GM18951 (cell line): ENCODE measurements around the gene MAML2.

Experiments
- POLR2A ChIP-seq: IDR thresholded peaks from 4 replicates; pipeline ENCODE4 v1.6.1; 2011; ENCODE audit warnings: mild to moderate bottlenecking; ENCODE audit not compliant: insufficient read length, insufficient read depth; ENCODE audit errors: extremely low read depth
- in situ Hi-C: fragments of 300-500 bp; cut with MboI; formaldehyde crosslinking; loops from one replicate; pipeline ENCODE4 v1.12.0; 2022; ENCODE audit warnings: low sequenced_read_pairs, mixed read lengths, inconsistent platforms; ENCODE audit not compliant: unreplicated experiment

Gene MAML2

GRCh38 chr11:96221244-96222070 lies 121.5 kb downstream of the MAML2 start:
- in situ Hi-C loops, result no loop called here
- no peak for TF ChIP-seq POLR2A

GRCh38 chr11:96219981-96220623 lies 122.9 kb downstream of the MAML2 start:
- TF ChIP-seq POLR2A, result no peak
- in situ Hi-C loops, result no loop called here

GRCh38 chr11:96218901-96219300 lies 124.1 kb downstream of the MAML2 start:
- no peak for TF ChIP-seq POLR2A
- in situ Hi-C loops, result no loop called here

GRCh38 chr11:96218006-96218405 lies 125.0 kb downstream of the MAML2 start:
- in situ Hi-C loops, result no loop called here
- no peak for TF ChIP-seq POLR2A

DNA sequence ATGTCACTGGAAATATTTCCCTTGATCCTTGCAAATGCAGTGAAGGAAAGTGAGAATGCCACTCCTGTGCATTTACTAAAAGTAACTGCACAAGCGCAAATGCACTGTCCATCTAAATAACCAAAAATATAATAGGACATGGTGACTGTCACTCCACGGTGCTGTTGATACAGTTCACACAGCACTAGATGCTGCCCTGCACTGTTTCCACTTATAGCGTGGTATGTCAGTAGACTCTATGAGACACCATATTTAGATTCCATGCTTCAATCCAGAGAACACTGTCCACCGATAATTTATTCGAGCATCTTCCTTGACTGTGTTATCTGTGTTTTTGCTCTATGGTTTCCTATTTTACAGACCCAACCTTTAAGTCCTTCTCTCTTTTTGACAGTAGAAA lies 125.8 kb downstream of the MAML2 start:
- no peak for TF ChIP-seq POLR2A
- in situ Hi-C loops, result no loop called here

DNA sequence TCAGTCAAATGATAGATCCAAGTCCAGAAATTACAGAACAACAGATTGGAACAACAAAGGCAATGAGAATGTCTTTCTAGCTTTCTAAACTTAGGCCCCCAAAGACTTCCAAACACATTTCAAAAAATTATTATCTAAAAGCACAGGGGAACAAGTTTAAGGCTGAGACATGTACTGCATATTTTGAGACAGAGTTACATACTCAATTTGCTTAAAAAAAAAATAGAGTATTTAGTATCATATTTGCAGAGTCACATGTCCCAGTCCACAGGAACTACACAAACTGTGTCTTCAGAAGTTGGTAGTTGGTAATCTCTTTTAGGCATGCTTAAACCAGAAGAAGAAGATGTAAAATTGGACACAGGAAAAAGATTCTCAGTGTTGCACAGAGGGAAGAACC lies 127.2 kb downstream of the MAML2 start:
- in situ Hi-C loops, result no loop called here
- no peak for TF ChIP-seq POLR2A

GRCh38 chr11:96215110-96215782 lies 127.7 kb downstream of the MAML2 start:
- in situ Hi-C loops, result no loop called here
- TF ChIP-seq POLR2A, result no peak

DNA sequence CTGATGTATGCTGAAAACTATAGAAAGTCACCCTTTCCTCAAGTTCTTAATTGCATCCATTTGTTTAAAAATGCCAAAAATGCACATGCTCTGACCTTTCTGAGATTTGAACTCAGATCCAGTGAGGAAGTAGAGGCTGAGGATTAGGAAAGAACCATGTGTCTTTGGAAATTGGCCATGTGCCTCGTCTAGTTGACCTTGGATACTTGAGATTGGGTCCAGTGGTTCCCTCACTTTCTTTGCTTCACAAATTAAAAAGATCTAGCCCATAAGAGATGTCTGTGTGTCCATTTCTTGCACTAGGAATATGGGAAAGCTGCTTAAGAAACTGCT lies 128.3 kb downstream of the MAML2 start:
- in situ Hi-C loops, result no loop called here
- no peak for TF ChIP-seq POLR2A

GRCh38 chr11:96213500-96213899 lies 129.5 kb downstream of the MAML2 start:
- in situ Hi-C loops, result no loop called here
- no peak for TF ChIP-seq POLR2A

DNA sequence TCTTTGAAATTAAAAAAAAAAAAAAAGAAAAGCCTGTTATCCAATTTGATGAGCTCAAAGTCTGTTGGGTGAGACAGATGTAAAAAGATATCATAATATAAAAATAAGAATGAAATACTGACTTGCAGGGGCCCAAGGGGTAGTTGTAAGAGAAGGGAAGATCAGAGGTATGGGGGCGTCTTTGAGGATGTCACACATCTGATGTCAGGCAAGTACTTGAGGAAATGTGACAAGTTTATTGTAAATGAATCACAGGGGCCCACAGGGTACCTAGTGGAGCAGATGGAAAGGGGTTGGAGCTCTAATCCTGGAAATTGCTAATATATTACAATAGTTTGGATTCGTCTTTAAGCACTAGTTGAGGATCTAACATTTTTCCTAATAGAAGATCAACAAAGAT lies 131.6 kb downstream of the MAML2 start:
- in situ Hi-C loops, result no loop called here
- no peak for TF ChIP-seq POLR2A

- in situ Hi-C loops, result no loop called here
- no peak for TF ChIP-seq POLR2A
Observed at GRCh38 chr11:96207459-96208449, 135.2 kb downstream of the MAML2 start.

DNA sequence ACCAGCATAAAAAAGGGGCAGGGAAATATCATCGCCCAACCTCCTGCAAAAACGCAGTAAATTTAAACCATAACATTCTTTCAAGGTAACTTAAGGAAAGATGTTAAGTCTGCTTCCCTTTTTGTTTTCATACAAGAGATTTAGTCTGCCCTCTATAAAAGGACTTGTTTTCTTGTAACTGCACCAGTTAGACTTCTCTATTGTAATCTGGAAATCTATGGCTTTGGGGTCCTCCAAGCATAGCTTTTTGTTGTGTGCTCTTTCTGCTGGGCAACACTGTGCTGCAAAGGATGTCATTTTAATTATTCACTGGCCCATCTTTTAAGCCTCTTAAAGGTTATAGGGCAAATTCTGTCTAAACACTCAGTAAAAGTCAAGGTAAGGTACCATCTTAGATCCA lies 136.0 kb downstream of the MAML2 start:
- no peak for TF ChIP-seq POLR2A
- in situ Hi-C loops, result no loop called here

GRCh38 chr11:96205460-96205809 lies 137.6 kb downstream of the MAML2 start:
- in situ Hi-C loops, result no loop called here
- no peak for TF ChIP-seq POLR2A

DNA sequence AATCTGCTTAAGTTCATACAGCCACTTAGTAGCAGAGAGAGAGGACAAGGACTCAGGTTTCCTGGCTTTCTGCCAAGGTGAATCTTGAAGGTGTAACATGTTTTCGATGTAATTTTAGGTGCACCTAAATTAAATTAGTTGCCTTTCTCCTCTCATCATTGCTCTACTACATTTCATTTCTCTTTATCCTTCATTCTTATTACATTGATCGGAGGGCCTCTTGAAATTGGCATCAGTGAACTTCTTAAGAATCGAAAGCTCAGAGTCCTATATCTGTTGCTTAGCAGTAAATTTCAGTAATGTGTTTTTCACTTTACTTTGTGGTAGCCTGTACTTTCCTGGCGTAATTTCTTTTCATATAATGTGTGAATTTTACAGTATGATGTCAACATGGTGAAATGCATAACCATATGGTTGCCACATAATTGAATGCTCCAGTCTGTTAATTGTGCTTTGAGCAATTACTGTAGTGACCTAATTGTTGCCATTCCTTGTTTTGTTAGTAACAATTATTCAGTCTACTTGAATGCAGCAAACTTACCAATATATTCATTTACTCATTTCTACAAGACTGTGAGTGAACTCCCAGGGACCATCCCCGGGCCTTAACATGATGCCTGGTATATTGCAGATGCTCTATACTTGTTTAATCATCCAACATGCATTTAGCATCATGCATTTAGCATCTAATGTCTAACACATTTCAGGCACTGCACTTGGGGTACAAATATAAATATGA lies 138.1 kb downstream of the MAML2 start:
- TF ChIP-seq POLR2A, result no peak
- in situ Hi-C loops, result no loop called here
